IPS DF 4.7 (cell line): ENCODE results near the gene STAG3.
"Not testable (repeated sequence)": the region's sequence is repeated elsewhere in the genome, so short reads cannot be mapped to it uniquely, and the experiment has no call there.

Experiments
- DNase-seq: peaks from one replicate; pipeline ENCODE4 v3.0.0-alpha.2; 2013; ENCODE audit warnings: low spot score; ENCODE audit errors: extremely low read depth

Gene STAG3

GRCh38 chr7:100177045-100178001, at the start of gene STAG3, which contains the start of gene GPC2:
Gene STAG3 (plus strand): TSS chr7:100177918. CDS start chr7:100180557, 2,639 bp downstream.
Gene GPC2 (minus strand): TSS chr7:100177381. CDS start chr7:100177199, 182 bp downstream.
- DNase-seq, result peak; percentile 91

GRCh38 chr7:100128637-100128963, 49.1 kb upstream of the STAG3 start:
- no peak for DNase-seq

GRCh38 chr7:100130220-100130607, 47.5 kb upstream of the STAG3 start:
- DNase-seq, result not testable (repeated sequence)

GRCh38 chr7:100130608-100131453, 46.9 kb upstream of the STAG3 start:
- DNase-seq, result no peak

- DNase-seq, result no peak
Observed at GRCh38 chr7:100132126-100132525, 45.6 kb upstream of the STAG3 start.

GRCh38 chr7:100132697-100133151, 45.0 kb upstream of the STAG3 start:
- no peak for DNase-seq

GRCh38 chr7:100137851-100138760, 39.6 kb upstream of the STAG3 start:
- DNase-seq, result no peak

- DNase-seq, result no peak
Observed at GRCh38 chr7:100141555-100141949, 36.2 kb upstream of the STAG3 start.

- DNase-seq, result no peak
Observed at GRCh38 chr7:100142461-100142860, 35.3 kb upstream of the STAG3 start.

- DNase-seq, result not testable (repeated sequence)
Observed at GRCh38 chr7:100146350-100146749, 31.4 kb upstream of the STAG3 start.

GRCh38 chr7:100147278-100147677, 30.4 kb upstream of the STAG3 start:
- DNase-seq, result no peak

- DNase-seq, result no peak
Observed at GRCh38 chr7:100148225-100148558, 29.5 kb upstream of the STAG3 start.

GRCh38 chr7:100148559-100149328, 29.0 kb upstream of the STAG3 start, which contains the start of gene LAMTOR4:
Gene LAMTOR4 (plus strand): TSS chr7:100148918. CDS start chr7:100148973, 55 bp downstream.
- DNase-seq, result peak; percentile 99

- no peak for DNase-seq
Observed at GRCh38 chr7:100152404-100152803, 25.3 kb upstream of the STAG3 start.

GRCh38 chr7:100152937-100153666, 24.6 kb upstream of the STAG3 start:
- DNase-seq, result no peak

- DNase-seq, result no peak
Observed at GRCh38 chr7:100153708-100154535, 23.8 kb upstream of the STAG3 start.

- no peak for DNase-seq
Observed at GRCh38 chr7:100154651-100155491, 22.8 kb upstream of the STAG3 start.
